GM10266 (cell line): Measurements from ENCODE around the gene UTP3.

ENCODE experiments used
- DNase-seq: peaks from one replicate; pipeline ENCODE4 v3.0.0; 2012; ENCODE audit errors: extremely low spot score
- TF ChIP-seq, protein P1 (sequence below): IDR thresholded peaks from 2 replicates; pipeline ENCODE4 v1.5.1; 2012; ENCODE audit warnings: mild to moderate bottlenecking, low read depth; ENCODE audit not compliant: control insufficient read depth, insufficient read depth; ENCODE audit errors: missing control alignments

Gene UTP3

DNA sequence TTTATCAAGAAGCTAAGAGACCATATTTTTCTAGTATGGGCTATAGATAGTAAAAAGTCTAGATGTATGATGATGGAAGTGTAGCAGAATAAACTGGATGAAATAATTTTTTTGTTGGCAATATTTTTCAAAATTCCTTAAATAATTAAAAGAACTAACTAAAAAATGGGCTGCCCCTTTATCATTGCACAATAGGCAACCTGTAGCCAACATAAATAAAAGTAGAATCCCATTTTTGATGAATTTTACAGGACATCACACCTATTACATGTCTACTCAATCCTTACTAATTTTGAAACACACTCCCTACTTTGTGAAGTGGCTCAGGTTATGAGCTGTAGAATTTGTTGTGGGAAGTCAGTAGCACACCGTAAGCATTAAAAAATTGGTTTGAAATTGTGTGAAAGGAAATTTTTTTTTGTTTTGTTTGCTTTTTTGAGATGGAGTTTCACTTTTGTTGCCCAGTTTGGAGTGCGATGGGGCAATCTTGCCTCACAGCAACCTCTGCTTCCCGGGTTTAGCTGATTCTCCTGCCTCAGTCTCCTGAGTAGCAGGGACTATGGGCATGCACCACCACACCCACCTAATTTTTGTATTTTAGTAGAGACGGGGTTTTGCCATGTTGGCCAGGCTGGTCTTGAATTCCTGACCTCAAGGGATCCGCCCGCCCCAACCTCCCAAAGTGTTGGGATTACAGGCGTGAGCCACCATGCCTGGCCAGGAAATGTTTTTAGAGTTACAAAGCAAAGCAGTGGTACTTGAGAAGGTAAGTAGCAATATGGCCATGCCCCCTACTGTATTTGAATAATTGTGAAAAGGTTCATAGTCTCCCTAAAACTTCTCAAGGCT is 24.5 kb downstream of the UTP3 start:
- no peak for DNase-seq
- TF ChIP-seq, protein P1, sequence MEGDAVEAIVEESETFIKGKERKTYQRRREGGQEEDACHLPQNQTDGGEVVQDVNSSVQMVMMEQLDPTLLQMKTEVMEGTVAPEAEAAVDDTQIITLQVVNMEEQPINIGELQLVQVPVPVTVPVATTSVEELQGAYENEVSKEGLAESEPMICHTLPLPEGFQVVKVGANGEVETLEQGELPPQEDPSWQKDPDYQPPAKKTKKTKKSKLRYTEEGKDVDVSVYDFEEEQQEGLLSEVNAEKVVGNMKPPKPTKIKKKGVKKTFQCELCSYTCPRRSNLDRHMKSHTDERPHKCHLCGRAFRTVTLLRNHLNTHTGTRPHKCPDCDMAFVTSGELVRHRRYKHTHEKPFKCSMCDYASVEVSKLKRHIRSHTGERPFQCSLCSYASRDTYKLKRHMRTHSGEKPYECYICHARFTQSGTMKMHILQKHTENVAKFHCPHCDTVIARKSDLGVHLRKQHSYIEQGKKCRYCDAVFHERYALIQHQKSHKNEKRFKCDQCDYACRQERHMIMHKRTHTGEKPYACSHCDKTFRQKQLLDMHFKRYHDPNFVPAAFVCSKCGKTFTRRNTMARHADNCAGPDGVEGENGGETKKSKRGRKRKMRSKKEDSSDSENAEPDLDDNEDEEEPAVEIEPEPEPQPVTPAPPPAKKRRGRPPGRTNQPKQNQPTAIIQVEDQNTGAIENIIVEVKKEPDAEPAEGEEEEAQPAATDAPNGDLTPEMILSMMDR = no peak

DNA sequence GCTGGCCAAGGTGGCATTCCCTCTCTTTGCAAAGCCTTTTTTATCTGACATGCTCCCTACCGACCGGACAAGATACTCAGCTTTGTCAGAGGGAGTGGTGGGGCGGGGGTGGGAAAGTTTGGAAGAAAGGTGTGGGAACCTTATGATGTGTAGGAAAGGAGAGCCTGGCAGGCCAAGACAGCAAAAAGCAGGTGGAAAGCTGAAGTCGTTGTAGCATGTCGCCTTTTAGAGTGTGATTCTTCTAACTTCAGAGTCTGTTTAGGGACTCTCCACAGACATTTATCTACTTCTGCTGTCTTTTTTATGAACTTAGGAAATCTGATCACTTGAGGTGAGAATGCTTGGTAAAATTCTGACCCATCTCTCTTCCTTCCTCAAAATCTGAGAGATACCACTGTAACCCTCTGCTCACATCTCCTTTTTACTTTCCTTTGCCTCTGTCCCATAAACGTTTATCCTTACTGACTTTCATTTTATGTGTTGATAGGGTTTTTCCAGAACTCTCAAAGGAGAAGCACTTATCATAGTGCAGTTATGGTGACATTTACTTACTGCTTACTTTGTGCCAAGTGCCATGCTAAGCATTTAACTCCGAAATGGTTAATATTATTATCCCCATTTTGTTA is 25.2 kb downstream of the UTP3 start:
- no peak for DNase-seq
- TF ChIP-seq, protein P1 = no peak

DNA sequence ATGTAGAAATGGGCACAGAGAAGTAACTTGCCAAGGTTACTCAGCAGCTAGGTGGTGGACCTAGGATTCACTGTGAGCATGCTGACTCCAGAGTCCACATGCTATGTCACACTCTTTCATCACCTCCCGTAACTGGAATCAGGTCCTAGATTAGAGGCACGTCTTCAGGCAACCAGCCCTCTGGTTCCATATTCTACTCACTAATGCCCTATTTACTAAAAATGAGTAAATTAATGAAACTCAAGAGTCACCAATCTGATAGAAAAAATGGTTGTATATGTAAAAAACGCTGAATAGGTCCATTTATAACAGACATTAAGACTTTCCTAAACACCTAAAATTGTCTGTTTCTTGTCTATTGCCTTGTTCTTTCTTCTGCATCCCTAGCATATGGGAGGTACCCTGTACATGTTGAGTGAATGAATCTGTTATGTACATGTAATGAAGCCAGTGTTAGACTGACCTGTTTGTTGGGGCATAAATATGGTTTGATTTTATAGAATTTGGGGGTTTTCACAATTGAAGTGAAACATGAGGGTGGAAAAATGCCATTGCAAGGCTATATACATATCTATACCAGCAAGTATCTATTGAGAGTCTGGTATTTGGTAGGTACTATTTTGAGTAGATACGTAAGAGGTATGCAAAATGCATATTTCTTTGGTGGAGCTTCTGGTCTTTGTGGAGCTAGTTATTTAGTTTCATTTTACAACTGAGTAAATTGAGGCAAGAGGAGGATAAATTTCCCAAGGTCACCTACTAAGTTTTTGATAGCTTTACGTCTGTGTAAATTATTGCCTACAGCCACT is 26.0 kb downstream of the UTP3 start:
- TF ChIP-seq, protein P1 = no peak
- DNase-seq = peak; percentile 19

DNA sequence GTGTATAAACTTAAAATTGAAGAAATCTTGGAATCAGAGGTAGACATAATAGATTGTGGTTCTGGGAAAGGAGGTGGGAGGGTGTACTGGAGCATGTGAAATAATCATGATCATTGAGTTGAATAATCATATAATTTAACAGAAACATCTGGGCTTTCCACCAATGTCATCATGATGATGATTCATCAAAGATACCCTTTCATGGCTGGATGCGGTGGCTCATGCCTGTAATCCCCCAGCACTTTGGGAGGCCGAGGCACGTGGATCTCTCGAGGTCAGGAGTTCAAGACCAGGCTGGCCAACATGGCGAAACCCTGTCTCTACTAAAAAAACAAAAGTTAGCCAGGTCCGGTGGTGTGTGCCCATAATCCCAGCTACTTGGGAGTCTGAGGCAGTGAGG is 26.8 kb downstream of the UTP3 start:
- TF ChIP-seq, protein P1 = no peak
- no peak for DNase-seq

DNA sequence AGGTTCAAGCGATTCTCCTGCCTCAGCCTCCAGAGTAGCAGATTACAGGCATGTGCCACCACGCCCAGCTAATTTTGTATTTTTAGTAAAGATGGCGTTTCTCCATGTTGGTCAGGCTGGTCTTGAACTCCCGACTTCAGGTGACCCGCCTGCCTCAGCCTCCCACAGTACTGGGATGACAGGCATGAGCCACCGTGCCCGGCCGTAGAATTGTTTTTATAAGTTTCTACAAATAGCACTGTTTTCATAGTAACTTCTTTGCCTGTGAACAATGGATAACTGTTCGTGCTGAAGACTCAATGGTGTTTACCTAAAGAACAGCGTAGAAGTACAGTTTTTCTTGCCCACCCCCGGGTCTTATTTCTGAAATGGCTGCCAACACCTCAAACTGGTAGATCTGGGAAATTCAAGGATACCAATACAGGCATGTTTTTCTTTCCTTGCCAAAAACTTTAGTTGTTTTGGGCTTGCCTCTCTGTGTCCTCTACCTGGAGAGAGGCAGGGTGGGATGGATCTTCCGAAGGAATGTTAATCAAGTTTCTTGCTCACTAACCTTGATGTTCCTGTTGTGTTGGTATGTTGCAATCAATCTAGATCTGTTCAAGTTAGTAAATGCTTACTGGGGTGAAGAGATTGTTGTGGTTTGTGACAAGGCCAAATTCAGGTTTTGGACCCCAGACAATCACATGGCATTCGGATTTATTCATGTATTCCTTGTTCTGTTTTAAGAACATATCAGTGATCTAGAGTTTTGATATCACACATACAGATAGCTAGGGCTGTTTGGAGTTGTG is 30.7 kb downstream of the UTP3 start:
- TF ChIP-seq, protein P1 = no peak
- no peak for DNase-seq

DNA sequence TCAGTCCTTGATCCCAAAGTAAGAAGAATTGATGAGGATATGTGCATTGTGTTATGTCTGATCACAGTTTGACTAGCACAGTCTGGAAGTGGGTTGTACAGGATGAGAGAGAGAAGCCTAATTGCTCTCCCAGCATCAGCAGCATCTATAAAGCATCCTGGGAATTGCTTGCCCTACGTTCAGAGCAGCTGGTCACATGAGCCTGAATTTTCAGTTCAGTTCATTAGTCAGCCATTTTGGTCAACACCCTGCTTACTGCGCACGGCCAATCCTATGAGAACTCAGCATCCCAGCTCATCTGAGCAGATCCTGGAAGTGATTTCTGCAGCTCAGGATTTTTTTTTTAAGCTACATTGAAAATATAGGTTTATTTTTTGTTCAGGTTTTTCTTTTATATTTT is 33.4 kb downstream of the UTP3 start, which contains the start of gene RUFY3:
Gene RUFY3, plus strand, starts transcription at position 218 of the 400 bp plus-strand sequence. CDS start 610 bp downstream, outside the sequence.
- TF ChIP-seq, protein P1 = no peak
- DNase-seq = no peak
